GM19463 (cell line): ENCODE data around the gene BRD2.

ENCODE experiments used
- ATAC-seq: cut with Tn5 transposase; IDR thresholded peaks from one replicate; pipeline ENCODE4 v1.9.1; 2021; ENCODE audit warnings: mild to moderate bottlenecking, moderate library complexity; ENCODE audit not compliant: unreplicated experiment

Gene BRD2

DNA sequence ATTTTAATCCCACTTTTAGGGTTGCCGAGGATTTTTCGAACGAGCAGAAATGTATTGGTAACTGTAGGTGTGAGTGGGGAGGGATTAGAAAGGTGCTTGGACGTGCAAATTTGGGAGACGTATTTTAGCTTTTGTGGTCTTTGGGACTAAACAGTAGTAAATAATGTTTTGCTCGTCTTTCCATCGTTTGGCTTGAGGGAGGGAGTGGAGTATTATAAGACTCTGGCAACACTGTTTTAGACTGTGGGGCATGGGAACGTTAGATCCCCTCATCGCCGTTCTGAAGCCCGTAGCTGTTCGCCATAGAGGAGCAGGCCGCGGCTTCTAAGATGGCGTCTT lies 2.8 kb downstream of the BRD2 start:
- ATAC-seq: no peak

GRCh38 chr6:32971581-32972352 lies 3.4 kb downstream of the BRD2 start:
- peak; percentile 45 for ATAC-seq

DNA sequence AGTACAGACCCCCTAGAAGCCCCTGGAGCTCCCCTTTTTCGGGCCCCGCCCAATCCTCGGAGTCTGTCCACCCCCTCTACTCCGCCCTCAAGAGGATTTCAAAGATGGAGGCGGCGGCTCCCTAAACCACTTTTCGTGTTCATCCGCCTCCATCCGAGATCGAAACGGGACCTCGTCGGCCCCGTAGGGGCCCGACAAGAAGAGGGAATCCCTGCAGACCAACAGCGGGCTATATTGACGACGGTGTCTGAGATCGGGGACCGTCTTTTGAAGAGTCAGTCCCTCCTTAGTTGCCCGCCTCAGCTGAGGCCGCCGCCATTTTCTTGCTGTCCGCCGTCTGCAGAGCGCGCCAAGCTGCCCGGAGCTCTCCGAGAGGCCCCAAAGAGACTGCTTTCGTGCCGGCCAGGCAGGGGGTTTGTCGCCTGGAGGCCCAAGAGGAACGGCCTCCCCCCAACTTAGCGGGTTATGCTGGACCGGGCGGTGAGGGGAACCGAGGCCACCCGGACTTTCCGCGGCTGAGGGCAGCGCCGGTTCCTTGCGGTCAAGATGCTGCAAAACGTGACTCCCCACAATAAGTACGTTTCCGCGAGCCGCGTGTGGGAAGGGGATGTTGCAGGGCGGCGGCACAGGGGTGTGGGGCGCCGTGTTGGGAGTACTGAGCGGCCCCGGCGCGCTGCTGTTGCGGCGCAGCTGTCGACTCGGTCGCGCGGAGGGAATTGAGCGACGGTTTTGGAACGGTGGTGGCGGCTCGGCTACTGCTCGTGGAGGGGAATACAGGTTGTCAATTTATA lies 4.2 kb downstream of the BRD2 start:
- no peak for ATAC-seq

- no peak for ATAC-seq
Observed at GRCh38 chr6:32973144-32974015, 5.0 kb downstream of the BRD2 start.

DNA sequence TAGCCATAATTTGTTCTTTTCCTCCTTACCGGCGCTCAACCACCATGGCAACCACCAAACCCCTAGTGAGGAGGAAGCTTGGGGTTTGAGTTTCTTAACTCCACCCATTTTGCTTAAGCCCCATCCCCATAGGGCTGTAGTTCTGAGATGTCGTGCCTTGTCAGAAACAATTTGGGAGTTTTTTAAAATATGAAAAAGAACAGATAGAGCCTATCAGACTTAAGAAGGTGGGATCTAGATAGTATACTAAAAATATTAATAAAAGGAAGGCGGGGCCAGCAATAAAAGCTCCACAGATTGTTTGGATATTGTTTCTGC lies 5.6 kb downstream of the BRD2 start:
- no peak for ATAC-seq

DNA sequence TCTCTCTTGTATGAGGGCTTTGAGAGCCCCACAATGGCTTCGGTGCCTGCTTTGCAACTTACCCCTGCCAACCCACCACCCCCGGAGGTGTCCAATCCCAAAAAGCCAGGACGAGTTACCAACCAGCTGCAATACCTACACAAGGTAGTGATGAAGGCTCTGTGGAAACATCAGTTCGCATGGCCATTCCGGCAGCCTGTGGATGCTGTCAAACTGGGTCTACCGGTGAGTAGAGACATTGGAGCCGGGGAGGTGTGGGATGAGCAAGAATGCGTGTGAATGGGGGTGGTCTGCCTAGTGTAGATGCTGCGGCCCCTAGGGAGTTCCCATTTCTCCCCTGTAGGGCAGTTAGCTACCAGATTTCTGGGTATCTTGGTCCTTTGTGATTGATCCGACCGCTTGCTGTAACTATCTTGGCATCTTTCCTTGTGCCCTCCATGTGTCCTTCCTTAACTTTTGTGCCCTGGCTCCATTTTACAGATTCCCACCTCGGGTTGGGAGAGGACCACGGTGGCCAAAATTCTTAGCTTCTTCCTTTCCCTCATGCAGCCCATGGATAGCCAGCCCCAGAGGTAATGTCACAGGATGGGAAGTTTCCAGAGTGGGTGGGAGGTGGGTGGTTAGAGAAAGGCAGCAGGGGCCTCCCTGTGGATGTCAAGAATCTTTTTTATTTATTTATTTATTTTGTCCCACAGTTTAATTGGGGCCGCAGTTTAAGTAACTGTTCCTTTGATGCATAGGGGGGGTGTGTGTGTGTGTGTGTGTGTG lies 6.3 kb downstream of the BRD2 start:
- ATAC-seq: no peak

DNA sequence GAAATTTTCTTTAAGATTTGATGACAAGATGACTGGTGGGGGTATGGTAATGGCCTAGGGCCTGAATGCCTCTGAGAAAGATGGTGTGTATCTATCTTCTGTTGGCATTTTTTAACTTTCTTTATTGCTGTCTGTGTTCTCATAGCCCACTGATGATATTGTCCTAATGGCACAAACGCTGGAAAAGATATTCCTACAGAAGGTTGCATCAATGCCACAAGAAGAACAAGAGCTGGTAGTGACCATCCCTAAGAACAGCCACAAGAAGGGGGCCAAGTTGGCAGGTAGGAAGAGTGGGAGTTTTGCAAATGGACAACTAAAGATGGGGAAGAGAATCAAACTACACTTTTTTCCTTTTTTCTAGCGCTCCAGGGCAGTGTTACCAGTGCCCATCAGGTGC lies 7.5 kb downstream of the BRD2 start:
- no peak for ATAC-seq

- ATAC-seq: no peak
Observed at GRCh38 chr6:32976334-32977069, 8.1 kb downstream of the BRD2 start.

GRCh38 chr6:32977272-32977952 lies 9.0 kb downstream of the BRD2 start:
- ATAC-seq: no peak

- no peak for ATAC-seq
Observed at GRCh38 chr6:32977953-32978324, 9.5 kb downstream of the BRD2 start.

DNA sequence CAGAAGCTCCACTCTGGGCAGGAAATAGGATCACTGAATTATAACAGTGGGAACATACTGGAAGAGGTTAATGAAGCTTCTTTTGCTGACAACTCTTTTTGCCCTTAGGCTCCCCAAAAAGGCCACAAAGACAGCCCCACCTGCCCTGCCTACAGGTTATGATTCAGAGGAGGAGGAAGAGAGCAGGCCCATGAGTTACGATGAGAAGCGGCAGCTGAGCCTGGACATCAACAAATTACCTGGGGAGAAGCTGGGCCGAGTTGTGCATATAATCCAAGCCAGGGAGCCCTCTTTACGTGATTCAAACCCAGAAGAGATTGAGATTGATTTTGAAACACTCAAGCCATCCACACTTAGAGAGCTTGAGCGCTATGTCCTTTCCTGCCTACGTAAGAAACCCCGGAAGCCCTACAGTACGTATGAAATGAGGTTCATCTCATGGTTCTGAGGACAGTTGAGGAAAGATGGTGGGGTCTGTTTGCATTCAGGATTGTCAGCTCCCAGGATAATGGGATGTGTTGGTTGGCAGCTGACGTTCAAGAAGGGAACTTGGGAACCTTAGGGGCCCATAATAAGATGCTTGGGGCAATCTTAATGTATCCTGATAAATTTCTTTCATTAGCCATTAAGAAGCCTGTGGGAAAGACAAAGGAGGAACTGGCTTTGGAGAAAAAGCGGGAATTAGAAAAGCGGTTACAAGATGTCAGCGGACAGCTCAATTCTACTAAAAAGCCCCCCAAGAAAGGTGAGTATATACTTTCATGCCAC lies 11.5 kb downstream of the BRD2 start:
- ATAC-seq: no peak

- no peak for ATAC-seq
Observed at GRCh38 chr6:32980488-32981038, 12.2 kb downstream of the BRD2 start.

DNA sequence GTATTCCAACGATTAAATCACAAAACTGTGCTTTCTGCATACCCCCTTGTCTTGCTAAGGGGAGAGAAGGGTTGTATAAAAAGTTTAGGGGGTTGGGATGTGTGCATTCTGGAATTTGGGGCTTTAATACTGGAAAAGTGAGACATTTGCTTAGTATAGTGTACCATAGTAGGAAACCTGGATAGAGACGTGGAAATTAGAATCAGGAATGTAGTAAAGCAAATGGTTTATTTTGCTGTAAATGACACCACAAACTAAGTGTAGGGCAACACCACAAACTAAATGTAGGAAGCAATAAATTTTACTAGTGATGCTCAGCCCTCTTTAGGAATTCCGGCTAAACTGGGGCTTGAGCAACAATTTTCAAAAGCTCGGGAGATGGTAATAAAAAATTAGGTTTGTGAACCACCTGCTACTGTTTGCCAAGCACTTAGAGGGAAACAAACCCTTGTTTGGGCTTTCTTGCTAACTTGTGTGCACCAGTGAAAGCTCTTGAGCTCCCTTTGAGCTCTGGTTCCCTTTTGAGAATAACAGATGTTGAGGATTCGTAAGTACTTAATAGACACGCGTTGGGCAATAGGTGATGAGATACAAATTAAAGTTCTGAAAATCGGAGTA lies 13.8 kb downstream of the BRD2 start:
- no peak for ATAC-seq

DNA sequence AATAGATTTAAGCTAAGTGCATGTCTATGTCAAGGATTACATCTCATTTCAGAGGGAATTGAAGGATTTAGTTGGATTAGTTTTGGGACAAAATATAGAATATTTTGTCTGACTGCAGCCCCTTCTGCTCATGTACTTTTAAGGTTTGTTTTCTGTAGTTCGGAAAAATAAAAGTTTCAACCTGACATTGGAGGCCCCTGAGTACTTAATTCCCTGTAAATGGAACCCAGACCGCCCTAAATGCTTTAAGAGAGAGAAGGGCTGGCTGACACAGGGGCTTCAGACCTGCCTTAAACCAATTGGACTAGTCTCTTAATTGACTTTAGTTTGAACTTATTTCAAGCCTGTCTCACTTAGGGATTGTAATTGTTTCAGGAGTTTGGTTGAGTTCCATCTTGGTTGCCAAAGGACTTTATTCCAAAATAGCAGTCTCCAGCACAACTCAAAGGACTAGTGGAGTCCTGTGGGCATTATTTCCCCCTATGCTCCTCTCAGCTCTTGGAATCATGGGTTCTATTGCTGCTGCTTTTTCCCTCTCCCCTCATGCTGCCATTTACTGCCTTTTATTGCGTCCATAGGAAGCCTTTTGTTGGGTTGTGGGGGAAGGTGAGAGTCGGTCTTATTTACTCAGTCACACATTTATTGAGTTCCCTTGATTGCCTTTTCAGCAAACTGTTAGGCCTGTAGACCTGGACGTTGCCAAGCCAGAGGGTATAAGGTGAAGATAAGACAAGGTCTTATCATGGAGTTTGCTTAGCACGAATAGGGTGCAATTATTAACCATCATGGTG lies 14.5 kb downstream of the BRD2 start:
- ATAC-seq: no peak

DNA sequence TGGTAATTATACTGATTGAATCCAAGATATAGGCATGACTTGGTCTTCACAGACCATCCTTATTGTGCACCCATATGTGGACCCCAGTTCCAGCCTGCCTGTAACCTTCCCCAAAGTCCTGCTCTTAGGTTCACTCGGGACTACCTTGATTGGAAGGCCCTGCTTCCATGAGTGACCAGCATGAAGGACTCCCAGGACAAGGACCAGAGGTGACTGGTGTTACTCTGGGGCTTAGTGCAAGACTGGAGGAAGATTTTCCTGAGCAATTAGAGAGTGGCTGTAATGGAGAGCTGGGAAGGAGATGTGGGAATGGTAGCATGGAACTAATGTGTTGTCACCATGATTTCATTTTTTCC lies 15.1 kb downstream of the BRD2 start:
- no peak for ATAC-seq

- ATAC-seq: no peak
Observed at GRCh38 chr6:32983964-32984621, 15.7 kb downstream of the BRD2 start.
